Activated CD4-positive, alpha-beta T cell treated with anti-CD3 and anti-CD28 coated beads for 36 hours (primary cell): Measurements from ENCODE around the gene UBALD1. TPM values are rescaled to one million over a fixed set of nuclear protein-coding genes. Genes with fewer than 3 reads are reported as not detected.

Source experiments
- ATAC-seq: fragments of 200-7000 bp; cut with Tn5 transposase; one replicate; pipeline ENCODE4 v1.10.0; 2021; ENCODE audit warnings: mild to moderate bottlenecking, moderate library complexity
- CTCF ChIA-PET: fragments of 350-600 bp; sonication (Branson Sonifier 250); formaldehyde crosslinking; loops from one replicate; lab custom pipeline; 2021; ENCODE audit warnings: antibody characterized with exemption; lab: Charles Lee
- POLR2A ChIA-PET: fragments of 350-600 bp; sonication (Branson Sonifier 250); formaldehyde crosslinking; loops from one replicate; lab custom pipeline; 2021; ENCODE audit warnings: antibody characterized with exemption, inconsistent platforms; lab: Charles Lee
- DNase-seq: peaks from one replicate; pipeline ENCODE4 v3.0.0-alpha.2; 2020
- H3K27ac Mint-ChIP-seq: one replicate; pipeline ENCODE4 v1.8.0; 2021; ENCODE audit warnings: mixed read lengths
- H3K27me3 Mint-ChIP-seq: one replicate; pipeline ENCODE4 v1.8.0; 2021; ENCODE audit warnings: mixed read lengths
- H3K36me3 Mint-ChIP-seq: one replicate; pipeline ENCODE4 v1.8.0; 2021; ENCODE audit warnings: low read depth, mixed read lengths
- H3K4me1 Mint-ChIP-seq: one replicate; pipeline ENCODE4 v1.8.0; 2021; ENCODE audit warnings: mixed read lengths
- H3K4me3 Mint-ChIP-seq: one replicate; pipeline ENCODE4 v1.8.0; 2021; ENCODE audit warnings: mild to moderate bottlenecking, moderate library complexity, mixed read lengths
- H3K9me3 Mint-ChIP-seq: one replicate; pipeline ENCODE4 v1.8.0; 2021; ENCODE audit warnings: low read depth, mixed read lengths
- intact Hi-C, 2 experiments: fragments of 100-400 bp; cut with DNase I in 1 of 2; cut with micrococcal nuclease in 1 of 2; formaldehyde crosslinking; loops; one replicate each; pipeline versions ENCODE4 v1.14.2 to v1.15.1; 2022 to 2024; cut with DNase I, micrococcal nuclease
- total RNA-seq, 2 experiments: library from RNA; stranded (reverse); gene quantifications; one replicate each; pipeline ENCODE4 v1.2.3, GENCODE V29; 2021

UBALD1 gene
- total RNA-seq, 2 experiments from 2014 or later: 9.7 to 10.2 TPM

- ATAC-seq: no peak
- intact Hi-C loops: no loop called here
- POLR2A ChIA-PET: no interaction called here
- Mint-ChIP-seq H3K27me3 (peaks cover 2% of the 10 kb centered on the region), H3K4me3 (no peak overlapping the region), H3K36me3 (no peaks in the 10 kb centered on the region), H3K9me3 (no peaks in the 10 kb centered on the region), H3K4me1 (no peaks in the 10 kb centered on the region), H3K27ac (no peak overlapping the region)
- no peak for DNase-seq
- CTCF ChIA-PET: no interaction called here
These were observed 10.3 kb downstream of the UBALD1 start for GRCh38 chr16:4604401-4604800.

- Mint-ChIP-seq H3K27ac (no peak overlapping the region), H3K4me1 (no peaks in the 10 kb centered on the region), H3K36me3 (no peaks in the 10 kb centered on the region), H3K9me3 (no peaks in the 10 kb centered on the region), H3K27me3 (peaks cover 2% of the 10 kb centered on the region), H3K4me3 (no peak overlapping the region)
- CTCF ChIA-PET: no interaction called here
- no peak for DNase-seq
- POLR2A ChIA-PET: no interaction called here
- ATAC-seq: no peak
- intact Hi-C loops: no loop called here
These were observed 11.0 kb downstream of the UBALD1 start for GRCh38 chr16:4603624-4604170.

DNA sequence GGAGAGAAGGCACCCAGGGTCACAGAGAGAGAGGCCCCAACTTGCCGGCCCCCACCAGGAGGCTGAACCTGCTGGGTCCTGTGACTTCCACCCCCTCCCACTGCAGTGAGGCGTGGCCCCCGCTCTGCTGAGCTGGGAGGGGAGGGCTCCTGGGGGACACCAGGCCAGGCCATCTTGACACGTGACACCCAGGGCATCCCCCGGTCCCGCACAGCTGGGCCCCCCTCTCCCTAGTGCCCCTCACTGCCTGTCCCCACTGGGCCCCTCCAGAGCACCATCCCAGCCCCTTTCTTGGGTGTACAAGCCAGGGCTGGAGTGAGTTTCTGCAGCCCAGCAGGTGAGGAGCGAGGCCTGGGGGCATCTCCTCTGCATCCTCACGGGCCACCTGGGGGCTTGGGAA lies 12.4 kb downstream of the UBALD1 start:
- Mint-ChIP-seq H3K4me1 (no peaks in the 10 kb centered on the region), H3K9me3 (no peaks in the 10 kb centered on the region), H3K36me3 (no peaks in the 10 kb centered on the region), H3K27me3 (peaks cover 2% of the 10 kb centered on the region), H3K27ac (no peak overlapping the region), H3K4me3 (no peak overlapping the region)
- intact Hi-C loops: no loop called here
- ChIA-PET CTCF (no interaction called here), POLR2A (no interaction called here)
- ATAC-seq: no peak
- no peak for DNase-seq

- no peak overlapping the region for H3K4me3 Mint-ChIP-seq
- H3K27ac Mint-ChIP-seq: no peak overlapping the region
- intact Hi-C loops: no loop called here
- H3K27me3 Mint-ChIP-seq: peaks cover 2% of the 10 kb centered on the region
- POLR2A ChIA-PET: no interaction called here
- H3K4me1 Mint-ChIP-seq: no peaks in the 10 kb centered on the region
- no peaks in the 10 kb centered on the region for H3K36me3 Mint-ChIP-seq
- DNase-seq: no peak
- H3K9me3 Mint-ChIP-seq: no peaks in the 10 kb centered on the region
- CTCF ChIA-PET: no interaction called here
- no peak for ATAC-seq
These were observed 12.9 kb downstream of the UBALD1 start for GRCh38 chr16:4601864-4602186.

GRCh38 chr16:4601036-4601863 lies 13.4 kb downstream of the UBALD1 start:
- ATAC-seq (no peak), DNase-seq (no peak)
- no peaks in the 10 kb centered on the region for H3K9me3 Mint-ChIP-seq
- no peak overlapping the region for H3K4me3 Mint-ChIP-seq
- H3K27ac Mint-ChIP-seq: no peak overlapping the region
- CTCF ChIA-PET: no interaction called here
- POLR2A ChIA-PET: no interaction called here
- peaks cover 2% of the 10 kb centered on the region for H3K27me3 Mint-ChIP-seq
- intact Hi-C loops: no loop called here
- H3K4me1 Mint-ChIP-seq: no peaks in the 10 kb centered on the region
- H3K36me3 Mint-ChIP-seq: no peaks in the 10 kb centered on the region

DNA sequence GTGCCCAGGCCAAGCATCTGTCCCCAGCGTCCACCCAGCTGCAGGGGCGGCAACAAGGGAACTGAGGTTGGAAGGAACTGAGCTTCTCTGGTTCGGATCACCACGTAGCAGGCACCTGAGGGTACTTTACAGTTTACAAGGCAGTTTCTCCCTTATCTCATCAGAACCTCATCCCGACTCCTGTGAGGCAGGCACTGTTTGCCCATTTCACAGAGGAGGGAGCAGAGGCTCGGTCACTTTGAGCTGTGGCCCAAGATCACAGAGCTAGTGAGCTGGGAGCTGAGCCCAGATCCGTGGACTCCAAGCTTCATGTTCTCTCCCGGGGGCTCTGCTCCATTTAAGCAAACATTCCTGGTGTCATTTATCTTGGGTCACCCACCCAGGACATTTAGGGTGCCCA lies 15.1 kb downstream of the UBALD1 start:
- intact Hi-C loops: no loop called here
- Mint-ChIP-seq H3K27me3 (peaks cover 2% of the 10 kb centered on the region), H3K36me3 (no peaks in the 10 kb centered on the region), H3K4me1 (no peaks in the 10 kb centered on the region), H3K9me3 (no peaks in the 10 kb centered on the region), H3K27ac (no peak overlapping the region), H3K4me3 (no peak overlapping the region)
- POLR2A ChIA-PET: no interaction called here
- CTCF ChIA-PET: interaction anchor here (0.6 to 1.1 kb wide), 4 partner anchors 12 to 50 kb away, joined by 3 to 4 read pairs (median 3); no protein-coding TSS in a partner anchor
- ATAC-seq (no peak), DNase-seq (no peak)

- Mint-ChIP-seq H3K27me3 (peaks cover 2% of the 10 kb centered on the region), H3K9me3 (no peaks in the 10 kb centered on the region), H3K4me1 (no peaks in the 10 kb centered on the region), H3K4me3 (no peak overlapping the region), H3K36me3 (no peaks in the 10 kb centered on the region), H3K27ac (no peak overlapping the region)
- ATAC-seq (no peak), DNase-seq (no peak)
- CTCF ChIA-PET: interaction anchor here (0.9 to 1.0 kb wide), 2 partner anchors 28 to 51 kb away, joined by 3 to 4 read pairs; no protein-coding TSS in a partner anchor
- POLR2A ChIA-PET: no interaction called here
- intact Hi-C loops: no loop called here
These were observed 15.7 kb downstream of the UBALD1 start for GRCh38 chr16:4599037-4599436.

- H3K4me3 Mint-ChIP-seq: no peak overlapping the region
- ATAC-seq: no peak
- no peak overlapping the region for H3K27ac Mint-ChIP-seq
- DNase-seq: no peak
- H3K27me3 Mint-ChIP-seq: peaks cover 2% of the 10 kb centered on the region
- no peaks in the 10 kb centered on the region for H3K36me3 Mint-ChIP-seq
- no peaks in the 10 kb centered on the region for H3K4me1 Mint-ChIP-seq
- ChIA-PET POLR2A (no interaction called here), CTCF (interaction anchor here (0.8 to 1.1 kb wide), 2 partner anchors 12 to 17 kb away, joined by 3 read pairs; no protein-coding TSS in a partner anchor)
- intact Hi-C loops: no loop called here
- no peaks in the 10 kb centered on the region for H3K9me3 Mint-ChIP-seq
These were observed 17.5 kb downstream of the UBALD1 start for GRCh38 chr16:4597174-4597573.

DNA sequence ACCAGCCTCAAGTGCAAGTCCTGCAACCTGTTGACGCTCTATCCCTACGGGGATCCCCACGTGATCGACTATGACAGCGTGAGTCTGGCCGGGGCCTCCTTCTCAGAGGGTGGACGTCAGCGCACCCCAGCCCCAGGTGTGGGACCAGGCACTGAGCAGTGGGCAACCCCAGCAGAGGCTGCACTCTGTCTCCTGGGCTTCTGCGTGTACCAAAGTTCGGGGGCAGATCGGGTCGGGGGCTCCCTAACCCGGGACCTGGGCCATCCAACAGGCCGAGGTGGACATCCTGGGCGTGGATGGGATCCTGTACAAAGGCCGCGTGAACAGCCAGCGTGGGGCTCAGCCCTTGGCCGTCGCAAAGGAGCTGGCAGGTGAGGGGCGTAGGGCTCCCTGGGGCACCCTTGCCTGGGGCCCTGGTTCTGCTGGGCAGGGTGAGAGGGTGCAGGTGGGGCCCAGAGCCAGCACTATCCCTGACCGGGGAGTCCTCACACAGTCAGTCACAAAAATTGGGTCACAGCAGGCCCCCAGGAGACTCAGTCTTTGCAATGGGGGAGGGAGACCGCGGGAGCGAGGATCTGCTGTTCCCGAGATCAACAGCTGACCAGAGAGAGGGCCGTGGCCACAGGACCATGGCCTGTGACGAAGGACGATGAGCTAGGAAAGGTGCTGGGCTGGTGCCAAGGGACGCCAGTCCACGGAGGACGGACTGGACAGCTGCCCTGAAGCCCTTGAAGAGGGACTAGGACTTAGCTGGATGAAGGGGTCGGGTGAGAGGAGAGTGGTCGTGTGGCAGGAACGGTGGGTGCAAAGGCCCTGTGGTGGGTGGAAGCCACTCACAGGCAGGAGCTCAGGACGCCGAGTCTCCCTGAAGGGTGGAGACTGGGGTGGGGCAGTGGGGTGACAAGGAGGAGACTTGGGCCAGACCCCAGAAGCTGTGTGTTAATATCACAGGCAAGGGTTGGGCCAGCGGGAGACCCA lies 20.0 kb downstream of the UBALD1 start:
- intact Hi-C loops: no loop called here
- ChIA-PET POLR2A (interaction anchor here (0.6 kb wide), 2 partner anchors 23 to 98 kb away, joined by 3 read pairs; no protein-coding TSS in a partner anchor), CTCF (interaction anchor here (0.5 to 1.1 kb wide), 3 partner anchors 9 to 79 kb away, joined by 3 to 4 read pairs (median 3); partner anchors contain the start of gene MGRN1)
- Mint-ChIP-seq H3K4me1 (no peaks in the 10 kb centered on the region), H3K9me3 (no peaks in the 10 kb centered on the region), H3K4me3 (no peak overlapping the region), H3K27ac (no peak overlapping the region), H3K27me3 (no peaks in the 10 kb centered on the region), H3K36me3 (no peaks in the 10 kb centered on the region)
- DNase-seq: no peak
- ATAC-seq: no peak

- Mint-ChIP-seq H3K27ac (no peak overlapping the region), H3K27me3 (no peaks in the 10 kb centered on the region), H3K36me3 (no peaks in the 10 kb centered on the region), H3K4me3 (no peak overlapping the region), H3K4me1 (no peaks in the 10 kb centered on the region), H3K9me3 (no peaks in the 10 kb centered on the region)
- no peak for ATAC-seq
- DNase-seq: no peak
- ChIA-PET CTCF (no interaction called here), POLR2A (no interaction called here)
- intact Hi-C loops: no loop called here
These were observed 21.6 kb downstream of the UBALD1 start for GRCh38 chr16:4593086-4593485.

GRCh38 chr16:4591706-4592470 lies 22.8 kb downstream of the UBALD1 start:
- no peak for ATAC-seq
- no peaks in the 10 kb centered on the region for H3K36me3 Mint-ChIP-seq
- no peaks in the 10 kb centered on the region for H3K4me1 Mint-ChIP-seq
- H3K4me3 Mint-ChIP-seq: no peak overlapping the region
- no peak for DNase-seq
- intact Hi-C loops: no loop called here
- ChIA-PET POLR2A (no interaction called here), CTCF (no interaction called here)
- H3K27me3 Mint-ChIP-seq: no peaks in the 10 kb centered on the region
- H3K27ac Mint-ChIP-seq: no peak overlapping the region
- no peaks in the 10 kb centered on the region for H3K9me3 Mint-ChIP-seq
